ENCODE data around the gene AIPL1.

Gene AIPL1

GRCh38 chr17:6465206-6466003 lies 30.5 kb upstream of the AIPL1 start:
- no peaks in the 10 kb centered on the region for H3K36me3 ChIP-seq (ENCODE audit: insufficient read depth, low read length)
- H2AFZ ChIP-seq (ENCODE audit: low read length, unreplicated experiment) = no peak overlapping the region
- H3K27ac ChIP-seq (ENCODE audit: low read depth, low read length) = no peak overlapping the region
- H3K4me1 ChIP-seq (ENCODE audit: control insufficient read depth, insufficient read depth, low read length, unreplicated experiment) = no peaks in the 10 kb centered on the region
- H3K4me3 ChIP-seq (ENCODE audit: low read depth, low read length) = no peak overlapping the region
- no peaks in the 10 kb centered on the region for H3K79me2 ChIP-seq (ENCODE audit: control insufficient read depth, insufficient read depth, low read length, unreplicated experiment)
- no peaks in the 10 kb centered on the region for H3K27me3 ChIP-seq (ENCODE audit: insufficient read depth, low read length)

DNA sequence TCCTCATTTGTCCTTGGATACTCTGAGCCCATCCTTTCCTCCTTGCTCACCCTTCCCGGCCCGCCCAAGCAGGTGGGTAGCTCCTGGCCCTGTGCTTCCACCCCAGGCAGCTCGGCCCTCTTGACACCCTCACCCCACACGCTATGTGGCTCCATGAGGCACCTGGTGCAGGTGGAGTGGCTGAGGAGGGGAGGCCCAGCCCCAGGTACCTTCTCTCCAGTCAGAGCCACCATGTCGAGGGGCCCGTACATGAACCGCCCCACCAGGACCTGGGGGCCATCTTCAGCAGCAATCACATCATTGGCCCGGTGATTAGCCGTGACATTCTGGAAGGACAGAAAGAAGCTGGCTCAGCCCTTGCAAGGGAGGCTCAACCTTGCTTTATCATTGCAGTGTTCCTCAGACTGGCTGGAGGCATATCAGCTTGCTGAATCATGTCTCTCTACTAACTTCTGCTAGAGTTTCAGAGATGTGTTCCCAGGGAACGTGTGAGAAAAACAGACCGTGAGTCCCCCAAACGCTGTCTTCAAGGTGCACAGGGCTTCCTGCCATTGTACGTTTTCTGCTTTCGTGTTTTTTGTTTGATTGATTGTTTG lies 29.6 kb upstream of the AIPL1 start:
- Histone ChIP-seq H3K27me3 (ENCODE audit: insufficient read depth, low read length) (no peaks in the 10 kb centered on the region), H3K4me3 (ENCODE audit: low read depth, low read length) (no peak overlapping the region), H2AFZ (ENCODE audit: low read length, unreplicated experiment) (no peak overlapping the region), H3K36me3 (ENCODE audit: insufficient read depth, low read length) (no peaks in the 10 kb centered on the region), H3K79me2 (ENCODE audit: control insufficient read depth, insufficient read depth, low read length, unreplicated experiment) (no peaks in the 10 kb centered on the region), H3K4me1 (ENCODE audit: control insufficient read depth, insufficient read depth, low read length, unreplicated experiment) (no peaks in the 10 kb centered on the region), H3K27ac (ENCODE audit: low read depth, low read length) (no peak overlapping the region)

DNA sequence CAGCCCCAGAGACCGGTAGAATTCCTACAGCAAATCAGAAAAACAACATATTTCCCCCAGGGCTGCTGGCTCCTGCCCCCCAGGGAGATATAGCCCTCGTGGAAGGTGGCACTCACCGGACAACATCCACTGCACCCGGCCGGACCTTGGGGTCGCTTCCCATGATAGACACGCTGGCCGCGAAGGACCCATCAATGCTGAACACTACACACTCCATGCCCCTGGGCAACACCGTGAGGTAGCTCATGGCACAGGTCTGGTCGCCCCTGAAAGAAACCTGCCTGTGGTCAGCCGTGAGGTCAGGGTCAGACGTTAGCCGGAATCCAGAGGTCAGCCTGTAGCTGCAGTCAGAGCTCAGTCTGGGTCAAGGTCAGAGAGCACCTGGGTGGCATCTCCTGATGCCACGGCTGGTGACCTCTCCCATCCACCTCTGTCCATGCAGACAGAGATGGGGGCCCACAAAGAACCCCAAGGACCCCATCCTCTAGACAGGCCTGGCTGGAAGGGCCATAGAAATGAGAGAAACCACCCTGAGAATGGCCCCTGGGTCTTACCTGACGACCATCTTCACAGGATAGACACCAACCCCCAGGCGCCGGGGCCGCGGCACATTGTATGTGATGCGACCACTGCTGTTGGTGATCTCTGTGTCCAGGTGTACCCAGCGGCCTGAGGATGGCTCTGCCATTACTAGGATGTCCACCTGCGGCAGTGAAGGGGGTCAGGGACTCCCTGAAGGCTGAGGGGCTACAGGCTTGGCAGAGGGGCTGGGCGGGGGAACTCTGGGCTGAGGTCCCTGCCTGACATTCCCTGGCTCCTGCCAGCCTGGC lies 28.9 kb upstream of the AIPL1 start:
- no peak overlapping the region for H3K27ac ChIP-seq (ENCODE audit: low read depth, low read length)
- no peaks in the 10 kb centered on the region for H3K79me2 ChIP-seq (ENCODE audit: control insufficient read depth, insufficient read depth, low read length, unreplicated experiment)
- no peak overlapping the region for H2AFZ ChIP-seq (ENCODE audit: low read length, unreplicated experiment)
- H3K4me1 ChIP-seq (ENCODE audit: control insufficient read depth, insufficient read depth, low read length, unreplicated experiment) = no peaks in the 10 kb centered on the region
- H3K4me3 ChIP-seq (ENCODE audit: low read depth, low read length) = no peak overlapping the region
- H3K36me3 ChIP-seq (ENCODE audit: insufficient read depth, low read length) = no peaks in the 10 kb centered on the region
- no peaks in the 10 kb centered on the region for H3K27me3 ChIP-seq (ENCODE audit: insufficient read depth, low read length)

- Histone ChIP-seq H3K4me1 (ENCODE audit: control insufficient read depth, insufficient read depth, low read length, unreplicated experiment) (no peaks in the 10 kb centered on the region), H3K4me3 (ENCODE audit: low read depth, low read length) (no peak overlapping the region), H3K27ac (ENCODE audit: low read depth, low read length) (no peak overlapping the region), H2AFZ (ENCODE audit: low read length, unreplicated experiment) (no peak overlapping the region), H3K36me3 (ENCODE audit: insufficient read depth, low read length) (no peaks in the 10 kb centered on the region), H3K27me3 (ENCODE audit: insufficient read depth, low read length) (no peaks in the 10 kb centered on the region), H3K79me2 (ENCODE audit: control insufficient read depth, insufficient read depth, low read length, unreplicated experiment) (no peaks in the 10 kb centered on the region)
Measured at GRCh38 chr17:6462692-6463091, 27.8 kb upstream of the AIPL1 start.

GRCh38 chr17:6461792-6462524 lies 27.0 kb upstream of the AIPL1 start:
- H3K4me3 ChIP-seq (ENCODE audit: low read depth, low read length) = no peak overlapping the region
- no peak overlapping the region for H3K27ac ChIP-seq (ENCODE audit: low read depth, low read length)
- no peaks in the 10 kb centered on the region for H3K27me3 ChIP-seq (ENCODE audit: insufficient read depth, low read length)

GRCh38 chr17:6461246-6461645 lies 26.3 kb upstream of the AIPL1 start:
- H3K4me1 ChIP-seq (ENCODE audit: control insufficient read depth, insufficient read depth, low read length, unreplicated experiment) = peaks cover 14% of the 10 kb centered on the region

More at GRCh38 chr17:6461792-6462524, 27.0 kb upstream of the AIPL1 start:
- H2AFZ ChIP-seq (ENCODE audit: low read length, unreplicated experiment) = no peak overlapping the region
- H3K4me1 ChIP-seq (ENCODE audit: control insufficient read depth, insufficient read depth, low read length, unreplicated experiment) = peaks cover 7% of the 10 kb centered on the region
- H3K79me2 ChIP-seq (ENCODE audit: control insufficient read depth, insufficient read depth, low read length, unreplicated experiment) = no peaks in the 10 kb centered on the region
- H3K36me3 ChIP-seq (ENCODE audit: insufficient read depth, low read length) = no peaks in the 10 kb centered on the region

GRCh38 chr17:6460531-6461161 lies 25.7 kb upstream of the AIPL1 start:
- Histone ChIP-seq H3K4me1 (ENCODE audit: control insufficient read depth, insufficient read depth, low read length, unreplicated experiment) (peaks cover 15% of the 10 kb centered on the region), H2AFZ (ENCODE audit: low read length, unreplicated experiment) (no peak overlapping the region), H3K4me3 (ENCODE audit: low read depth, low read length) (no peak overlapping the region), H3K36me3 (ENCODE audit: insufficient read depth, low read length) (no peaks in the 10 kb centered on the region), H3K27ac (ENCODE audit: low read depth, low read length) (no peak overlapping the region), H3K27me3 (ENCODE audit: insufficient read depth, low read length) (no peaks in the 10 kb centered on the region), H3K79me2 (ENCODE audit: control insufficient read depth, insufficient read depth, low read length, unreplicated experiment) (no peaks in the 10 kb centered on the region)

More at GRCh38 chr17:6461246-6461645, 26.3 kb upstream of the AIPL1 start:
- Histone ChIP-seq H3K36me3 (ENCODE audit: insufficient read depth, low read length) (no peaks in the 10 kb centered on the region), H3K27ac (ENCODE audit: low read depth, low read length) (no peak overlapping the region), H3K4me3 (ENCODE audit: low read depth, low read length) (no peak overlapping the region), H3K79me2 (ENCODE audit: control insufficient read depth, insufficient read depth, low read length, unreplicated experiment) (no peaks in the 10 kb centered on the region), H2AFZ (ENCODE audit: low read length, unreplicated experiment) (no peak overlapping the region), H3K27me3 (ENCODE audit: insufficient read depth, low read length) (no peaks in the 10 kb centered on the region)

GRCh38 chr17:6458460-6458950 lies 23.6 kb upstream of the AIPL1 start:
- Histone ChIP-seq H3K27ac (ENCODE audit: low read depth, low read length) (no peak overlapping the region), H2AFZ (ENCODE audit: low read length, unreplicated experiment) (no peak overlapping the region), H3K4me1 (ENCODE audit: control insufficient read depth, insufficient read depth, low read length, unreplicated experiment) (peaks cover 21% of the 10 kb centered on the region), H3K27me3 (ENCODE audit: insufficient read depth, low read length) (peaks cover 8% of the 10 kb centered on the region), H3K36me3 (ENCODE audit: insufficient read depth, low read length) (no peaks in the 10 kb centered on the region), H3K4me3 (ENCODE audit: low read depth, low read length) (no peak overlapping the region), H3K79me2 (ENCODE audit: control insufficient read depth, insufficient read depth, low read length, unreplicated experiment) (no peaks in the 10 kb centered on the region)

- Histone ChIP-seq H3K27ac (ENCODE audit: low read depth, low read length) (no peak overlapping the region), H2AFZ (ENCODE audit: low read length, unreplicated experiment) (no peak overlapping the region)
Measured at GRCh38 chr17:6457688-6458459, 23.0 kb upstream of the AIPL1 start.

More at GRCh38 chr17:6457688-6458459, 23.0 kb upstream of the AIPL1 start:
- no peaks in the 10 kb centered on the region for H3K79me2 ChIP-seq (ENCODE audit: control insufficient read depth, insufficient read depth, low read length, unreplicated experiment)
- no peaks in the 10 kb centered on the region for H3K36me3 ChIP-seq (ENCODE audit: insufficient read depth, low read length)
- no peak overlapping the region for H3K4me3 ChIP-seq (ENCODE audit: low read depth, low read length)
- H3K4me1 ChIP-seq (ENCODE audit: control insufficient read depth, insufficient read depth, low read length, unreplicated experiment) = peaks cover 21% of the 10 kb centered on the region
- H3K27me3 ChIP-seq (ENCODE audit: insufficient read depth, low read length) = peaks cover 8% of the 10 kb centered on the region
